GDM1 (cell line): ENCODE results near the gene FADS1.

Experiments
- DNase-seq: peaks from one replicate; lab custom pipeline; 2025; lab: John Stamatoyannopoulos, UW

Gene FADS1

DNA sequence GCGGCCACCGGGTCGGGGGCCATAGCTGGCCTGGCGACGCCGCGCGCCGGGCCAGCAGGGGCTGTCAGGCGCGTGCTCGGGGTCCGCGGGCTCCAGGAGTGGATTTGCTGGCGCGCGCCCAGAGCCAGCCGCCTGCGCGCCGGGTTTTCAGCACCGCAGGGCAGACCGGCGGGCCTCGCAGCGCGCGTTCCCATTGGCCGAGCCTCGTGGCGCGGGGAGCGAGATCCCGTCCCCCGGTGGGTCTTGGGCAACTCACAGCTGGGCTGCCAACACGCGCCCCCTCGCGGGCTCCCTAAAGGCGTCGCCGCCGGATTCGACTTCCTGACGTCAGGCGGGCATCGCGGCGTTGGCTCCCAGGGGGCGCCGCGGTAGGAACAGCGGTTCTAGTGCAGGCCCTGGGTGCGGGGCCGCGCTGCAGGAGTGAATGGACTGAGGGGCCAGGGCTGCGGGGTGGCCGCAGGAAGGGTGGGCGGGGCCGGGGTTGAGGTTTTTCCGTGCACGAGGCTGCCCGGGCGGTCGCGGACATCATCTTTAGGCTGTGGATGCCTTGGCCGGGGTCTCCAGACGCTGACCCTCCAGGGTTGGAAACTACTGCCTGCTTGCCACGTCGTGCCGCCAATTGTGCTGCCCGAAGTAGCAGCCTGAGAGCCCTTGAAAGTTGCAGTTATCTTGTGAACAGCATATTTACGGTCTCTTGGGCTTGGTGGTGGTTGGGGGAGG is at the start of gene FADS1:
Gene FADS1, minus strand, starts transcription at position 268 of the 720 bp plus-strand sequence. Its CDS starts 74 bp downstream, at position 194.
- DNase-seq: peak; percentile 96

DNA sequence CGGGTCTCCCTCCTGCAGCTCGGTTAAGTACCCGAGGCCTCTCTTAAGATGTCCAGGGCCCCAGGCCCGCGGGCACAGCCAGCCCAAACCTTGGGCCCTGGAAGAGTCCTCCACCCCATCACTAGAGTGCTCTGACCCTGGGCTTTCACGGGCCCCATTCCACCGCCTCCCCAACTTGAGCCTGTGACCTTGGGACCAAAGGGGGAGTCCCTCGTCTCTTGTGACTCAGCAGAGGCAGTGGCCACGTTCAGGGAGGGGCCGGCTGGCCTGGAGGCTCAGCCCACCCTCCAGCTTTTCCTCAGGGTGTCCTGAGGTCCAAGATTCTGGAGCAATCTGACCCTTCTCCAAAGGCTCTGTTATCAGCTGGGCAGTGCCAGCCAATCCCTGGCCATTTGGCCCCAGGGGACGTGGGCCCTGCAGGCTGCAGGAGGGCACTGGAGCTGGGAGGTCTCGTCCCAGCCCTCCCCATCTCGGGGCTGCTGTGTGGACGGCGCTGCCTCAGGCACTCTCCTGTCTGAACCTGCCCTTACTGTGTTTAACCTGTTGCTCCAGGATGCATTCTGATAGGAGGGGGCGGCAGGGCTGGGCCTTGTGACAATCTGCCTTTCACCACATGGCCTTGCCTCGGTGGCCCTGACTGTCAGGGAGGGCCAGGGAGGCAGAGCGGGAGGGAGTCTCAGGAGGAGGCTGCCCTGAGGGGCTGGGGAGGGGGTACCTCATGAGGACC is 49.6 kb upstream of the FADS1 start:
- no peak for DNase-seq

DNA sequence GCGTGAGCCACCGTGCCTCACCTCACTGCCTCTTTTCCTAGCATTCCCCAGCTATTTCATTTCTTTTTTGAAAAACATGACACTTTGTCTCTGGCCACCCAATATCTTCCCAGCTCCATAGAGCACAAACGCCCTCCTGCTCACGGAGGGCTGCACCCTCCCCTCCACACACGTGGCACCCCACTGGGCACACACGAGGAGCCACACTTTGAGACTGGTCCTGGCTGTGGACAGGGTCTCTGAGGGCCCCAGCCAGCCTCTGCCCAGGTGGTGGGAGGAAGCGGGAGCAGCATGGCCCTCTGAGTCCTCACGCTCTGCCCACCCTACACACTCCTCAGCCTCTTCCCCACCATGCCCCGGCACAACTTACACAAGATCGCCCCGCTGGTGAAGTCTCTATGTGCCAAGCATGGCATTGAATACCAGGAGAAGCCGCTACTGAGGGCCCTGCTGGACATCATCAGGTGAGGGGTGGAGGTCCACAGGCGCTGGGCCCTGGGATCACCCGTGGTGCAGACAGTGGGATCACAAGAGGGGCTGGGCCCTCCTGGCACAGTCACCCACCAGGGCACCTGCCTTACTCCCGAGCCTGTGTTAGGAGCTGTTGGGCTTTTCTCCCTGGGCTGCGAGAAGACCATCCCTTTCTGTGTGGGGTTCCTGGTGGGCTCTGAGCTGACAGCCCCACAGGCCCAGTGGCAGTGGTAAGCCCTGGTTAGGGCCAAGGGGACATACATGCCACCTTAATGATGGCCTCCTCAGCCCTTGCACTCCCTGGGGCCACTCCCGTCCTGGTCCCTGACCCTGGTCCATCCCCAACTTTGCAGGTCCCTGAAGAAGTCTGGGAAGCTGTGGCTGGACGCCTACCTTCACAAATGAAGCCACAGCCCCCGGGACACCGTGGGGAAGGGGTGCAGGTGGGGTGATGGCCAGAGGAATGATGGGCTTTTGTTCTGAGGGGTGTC is 48.3 kb upstream of the FADS1 start:
- DNase-seq: no peak

DNA sequence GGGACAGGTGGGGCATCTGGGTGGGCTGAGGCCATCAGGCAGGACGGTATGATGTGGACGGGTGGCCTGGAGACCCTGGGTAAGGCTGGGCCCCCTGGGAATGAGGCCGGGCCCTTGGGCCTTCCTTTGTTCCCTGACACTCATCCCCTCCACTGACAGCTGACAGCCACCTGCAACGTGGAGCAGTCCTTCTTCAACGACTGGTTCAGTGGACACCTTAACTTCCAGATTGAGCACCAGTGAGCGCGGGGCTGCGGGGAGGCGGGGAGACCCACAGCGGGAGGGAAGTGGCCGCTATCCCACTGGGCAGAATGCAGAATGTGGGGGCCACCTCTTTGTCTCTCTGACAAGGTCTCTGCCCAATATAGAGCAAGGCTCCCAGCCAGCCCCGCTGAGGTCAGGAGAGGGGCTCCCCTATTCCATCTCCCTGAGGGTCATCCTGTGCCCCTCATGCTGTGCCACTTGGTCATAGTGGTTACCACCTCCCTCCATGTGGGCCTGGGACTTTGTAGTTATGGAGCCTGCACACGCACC is 46.8 kb upstream of the FADS1 start:
- DNase-seq: no peak

DNA sequence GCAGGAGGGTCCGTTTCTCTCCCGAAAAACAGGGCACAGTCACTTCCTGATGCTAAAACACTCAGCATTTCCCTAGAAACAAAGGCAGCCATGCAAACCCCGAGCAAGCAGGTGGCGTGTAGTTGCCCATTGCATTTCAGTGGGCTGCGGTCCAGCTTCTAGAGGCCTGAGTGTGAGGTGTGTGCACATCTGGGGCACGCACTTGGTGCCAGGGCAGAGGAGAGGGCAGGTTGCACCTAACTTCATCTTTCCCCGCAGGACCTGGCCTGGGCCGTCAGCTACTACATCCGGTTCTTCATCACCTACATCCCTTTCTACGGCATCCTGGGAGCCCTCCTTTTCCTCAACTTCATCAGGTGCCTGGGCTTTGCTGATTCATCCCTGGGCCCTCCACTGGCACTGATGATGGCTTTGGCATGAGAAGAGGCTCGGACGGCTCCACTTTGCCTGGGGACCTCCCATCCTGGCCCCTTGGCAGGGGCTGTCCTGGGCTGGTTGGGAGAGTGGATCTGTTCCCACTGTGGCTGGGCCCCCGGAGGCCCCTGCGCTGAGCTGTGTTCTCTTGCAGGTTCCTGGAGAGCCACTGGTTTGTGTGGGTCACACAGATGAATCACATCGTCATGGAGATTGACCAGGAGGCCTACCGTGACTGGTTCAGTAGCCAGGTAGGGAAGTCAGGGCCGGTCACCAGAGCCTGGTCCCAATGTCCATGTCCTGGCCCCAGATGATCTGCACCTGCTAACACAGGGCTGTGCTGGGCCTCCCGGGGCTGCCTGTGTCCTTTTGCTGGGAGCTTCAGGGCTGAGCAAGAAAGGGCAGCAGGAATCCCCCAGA is 46.1 kb upstream of the FADS1 start:
- no peak for DNase-seq

DNA sequence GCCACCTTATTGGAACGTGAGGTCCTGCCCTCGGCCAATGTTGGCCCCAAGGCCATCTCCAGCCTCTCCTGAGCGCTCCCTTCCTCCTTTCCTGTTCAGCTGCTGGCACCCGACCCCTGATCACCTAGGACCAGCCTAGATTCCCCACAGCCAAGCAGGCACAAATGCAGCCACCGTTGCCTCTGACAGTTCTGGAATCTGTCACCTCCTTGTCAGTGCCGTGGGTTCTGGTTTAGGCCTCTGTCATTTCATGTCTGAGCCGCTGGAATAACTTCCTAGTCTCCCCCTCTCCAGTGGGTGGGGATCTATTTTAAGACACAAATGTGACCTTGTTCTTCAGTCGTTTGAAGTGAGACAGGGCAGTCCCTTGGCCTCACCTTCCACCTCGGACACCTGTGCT is 44.8 kb upstream of the FADS1 start:
- no peak for DNase-seq

DNA sequence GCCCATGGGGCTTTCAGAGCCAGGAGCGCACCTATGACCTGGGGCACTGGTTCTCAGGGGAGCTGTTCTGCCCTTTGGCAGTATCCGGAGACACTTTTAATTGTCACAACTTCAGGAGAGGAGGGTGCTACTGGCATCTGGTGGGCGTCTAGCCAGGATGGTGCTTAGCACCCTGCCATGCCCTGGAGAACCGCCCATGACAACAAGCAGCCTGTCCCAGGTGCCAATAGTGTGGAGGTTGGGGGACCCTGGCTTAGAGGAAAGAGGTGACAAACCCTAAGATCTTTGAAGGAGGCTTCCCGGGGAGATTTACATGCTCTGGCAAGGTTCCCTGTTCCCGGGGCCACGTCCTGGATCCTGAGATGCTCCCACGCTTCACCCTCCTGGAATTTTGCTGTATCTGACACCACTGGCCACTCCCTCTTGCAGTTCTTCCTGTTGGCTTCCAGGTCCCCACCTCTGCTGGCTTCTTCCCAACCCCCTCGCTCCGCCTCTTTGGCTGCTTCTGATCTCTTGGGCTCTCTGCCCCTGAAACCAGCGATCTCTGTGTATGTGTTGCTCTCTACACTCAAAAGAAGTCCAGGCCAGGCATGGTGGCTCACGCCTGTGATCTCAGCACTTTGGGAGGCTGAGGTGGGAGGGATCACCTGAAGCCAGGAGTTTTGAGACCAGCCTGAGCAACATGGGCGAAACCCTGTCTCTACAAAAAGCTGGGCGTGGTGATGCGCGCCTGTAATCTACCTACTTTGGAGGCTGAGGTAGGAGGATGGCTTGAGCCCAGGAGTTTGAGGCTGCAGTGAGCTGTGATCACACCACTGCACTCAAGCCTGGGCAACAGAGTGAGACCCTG is 43.5 kb upstream of the FADS1 start:
- DNase-seq: no peak

DNA sequence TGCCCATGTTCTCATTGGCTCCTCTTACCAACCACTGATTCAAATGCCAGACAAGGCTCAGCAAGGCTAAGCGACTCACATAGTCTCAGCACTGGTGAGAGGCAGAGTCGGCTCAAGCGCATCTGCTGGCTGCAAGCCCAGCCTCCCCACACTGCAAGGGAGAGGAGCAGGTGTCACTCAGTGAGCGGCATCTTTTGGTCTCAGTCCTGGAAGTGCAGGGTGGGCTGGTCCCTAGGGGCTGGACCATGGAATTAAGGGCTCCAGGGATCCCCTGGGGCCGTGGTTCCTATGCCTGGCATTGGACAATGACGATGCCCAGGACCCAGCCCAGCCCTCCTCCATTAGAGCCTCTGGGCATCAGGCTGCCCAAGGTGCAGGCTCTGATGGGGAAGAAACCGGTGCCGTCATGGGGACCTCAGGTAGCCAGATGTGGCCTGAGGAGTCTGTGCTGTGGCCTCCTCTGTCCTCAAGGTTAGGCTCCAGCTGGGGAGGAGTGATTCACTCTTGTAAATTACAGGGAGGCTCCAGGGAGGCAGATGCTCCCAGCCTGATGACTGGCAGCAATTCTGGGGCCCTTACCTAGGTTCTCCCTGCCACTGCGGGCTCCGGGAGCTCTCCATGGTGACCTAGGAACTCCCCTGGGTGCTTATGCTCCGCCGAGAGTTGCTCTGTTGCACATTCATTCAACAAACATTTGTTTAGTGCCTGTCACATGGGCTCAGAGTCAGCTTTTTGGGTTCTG is 39.3 kb upstream of the FADS1 start:
- DNase-seq: no peak

DNA sequence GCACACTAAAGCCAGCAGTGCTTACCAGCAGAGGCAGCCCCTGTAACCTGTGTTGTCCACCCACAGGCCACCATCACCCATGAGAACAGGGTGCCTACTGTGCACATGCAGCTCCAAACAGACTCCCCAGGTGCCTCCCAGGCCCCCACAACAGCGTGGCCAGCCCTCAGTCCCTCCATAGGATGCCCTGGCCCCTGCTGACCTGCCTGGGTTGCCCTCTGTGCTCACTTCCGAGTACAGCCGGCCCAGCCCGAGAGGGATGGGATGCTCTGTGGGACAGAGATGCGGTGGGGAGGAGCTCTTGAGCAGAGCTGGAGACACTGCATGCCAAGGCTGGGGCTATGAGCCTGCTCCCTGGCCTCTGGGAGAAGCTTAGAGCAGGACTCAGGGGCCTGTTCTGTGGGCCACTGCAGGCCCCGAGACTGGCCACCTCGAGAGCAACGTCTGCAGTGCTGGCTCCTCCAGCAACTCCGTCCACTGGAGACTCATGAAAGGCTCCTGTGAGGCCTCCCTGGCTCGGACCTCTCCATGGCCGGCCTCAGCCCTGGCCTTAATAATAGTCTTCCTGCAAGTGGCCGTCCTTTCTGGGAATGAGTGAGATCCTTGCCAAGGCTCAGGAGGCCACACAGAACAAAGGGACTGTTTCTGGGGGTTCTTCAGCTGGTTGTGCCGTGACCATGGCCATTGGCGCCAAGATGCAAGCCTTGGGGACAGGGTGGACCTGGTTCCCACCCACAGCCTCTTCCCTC is 38.3 kb upstream of the FADS1 start:
- DNase-seq: no peak

DNA sequence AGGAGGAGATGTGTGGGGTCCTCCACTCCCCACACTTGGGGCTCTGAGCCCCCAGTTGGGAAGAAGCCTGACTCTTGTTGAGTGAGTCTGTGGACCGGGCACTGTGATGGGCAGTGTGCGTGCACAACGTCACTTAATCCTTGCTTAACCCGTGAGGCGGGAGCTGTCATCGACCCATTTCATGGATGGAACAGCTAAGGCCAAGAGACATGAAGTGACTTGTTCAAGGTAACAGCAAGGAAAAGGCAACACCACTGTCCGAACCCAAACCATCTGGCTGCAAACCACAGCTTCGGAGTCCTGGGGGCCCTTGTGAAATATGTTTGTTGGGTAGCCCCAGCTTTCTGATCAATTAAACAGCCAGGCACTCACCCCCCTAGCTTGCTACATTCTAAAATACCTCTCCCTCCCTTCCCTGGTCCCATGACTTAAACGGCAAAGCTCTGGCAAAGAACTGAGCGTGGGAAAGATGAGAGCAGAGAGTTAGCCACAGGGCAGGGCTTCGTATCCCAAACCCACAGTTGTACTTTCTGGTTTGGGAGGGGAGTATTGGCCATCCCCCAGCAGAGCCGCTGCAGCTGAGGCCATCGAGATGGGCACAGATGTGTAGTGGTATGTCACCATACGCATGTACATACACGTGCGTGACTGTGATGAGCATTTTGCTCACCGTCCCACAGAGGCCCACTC is 37.5 kb upstream of the FADS1 start:
- DNase-seq: no peak

DNA sequence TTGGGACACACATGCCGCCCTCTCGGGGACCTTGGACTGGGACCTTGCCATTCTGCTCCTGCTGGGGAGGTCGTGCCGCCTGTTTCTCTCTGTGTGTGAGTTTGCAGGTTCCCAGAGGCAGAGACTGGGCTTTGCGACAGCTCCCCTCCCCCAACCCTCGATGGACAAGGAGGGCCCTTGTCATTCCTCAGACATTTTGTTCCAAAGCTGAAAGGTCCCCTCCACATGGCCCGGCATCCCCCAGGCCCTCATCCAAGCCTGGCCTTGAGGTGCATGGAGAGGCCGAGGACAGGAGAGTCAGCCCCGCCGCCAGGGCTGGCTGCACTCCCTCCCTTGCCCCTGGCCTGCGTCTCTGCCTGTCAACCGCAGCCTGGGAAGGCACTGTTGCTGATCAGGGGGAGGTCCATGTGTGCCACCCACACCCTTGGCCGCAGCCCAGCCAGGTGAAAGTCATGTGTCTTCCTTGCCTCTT is 36.9 kb upstream of the FADS1 start:
- DNase-seq: no peak

DNA sequence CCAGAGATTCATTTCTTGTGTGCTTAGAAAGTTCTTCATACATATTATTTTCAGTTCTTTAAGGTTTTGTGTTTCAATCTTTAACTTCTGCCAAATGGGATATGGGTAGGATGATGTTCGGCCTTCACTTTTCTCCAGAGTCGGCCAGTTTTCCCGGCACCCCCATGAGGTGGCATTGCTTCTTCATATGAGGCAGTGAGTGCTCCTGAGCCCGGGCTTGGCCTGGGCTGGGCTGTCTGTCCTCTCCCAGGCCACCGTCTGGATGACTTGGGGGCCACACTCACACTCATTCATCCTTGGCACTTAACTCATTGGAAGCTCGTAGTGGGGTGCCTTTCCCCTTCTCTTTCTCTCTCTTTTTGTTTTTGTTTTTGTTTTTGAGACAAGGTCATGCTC is 35.1 kb upstream of the FADS1 start:
- DNase-seq: no peak

DNA sequence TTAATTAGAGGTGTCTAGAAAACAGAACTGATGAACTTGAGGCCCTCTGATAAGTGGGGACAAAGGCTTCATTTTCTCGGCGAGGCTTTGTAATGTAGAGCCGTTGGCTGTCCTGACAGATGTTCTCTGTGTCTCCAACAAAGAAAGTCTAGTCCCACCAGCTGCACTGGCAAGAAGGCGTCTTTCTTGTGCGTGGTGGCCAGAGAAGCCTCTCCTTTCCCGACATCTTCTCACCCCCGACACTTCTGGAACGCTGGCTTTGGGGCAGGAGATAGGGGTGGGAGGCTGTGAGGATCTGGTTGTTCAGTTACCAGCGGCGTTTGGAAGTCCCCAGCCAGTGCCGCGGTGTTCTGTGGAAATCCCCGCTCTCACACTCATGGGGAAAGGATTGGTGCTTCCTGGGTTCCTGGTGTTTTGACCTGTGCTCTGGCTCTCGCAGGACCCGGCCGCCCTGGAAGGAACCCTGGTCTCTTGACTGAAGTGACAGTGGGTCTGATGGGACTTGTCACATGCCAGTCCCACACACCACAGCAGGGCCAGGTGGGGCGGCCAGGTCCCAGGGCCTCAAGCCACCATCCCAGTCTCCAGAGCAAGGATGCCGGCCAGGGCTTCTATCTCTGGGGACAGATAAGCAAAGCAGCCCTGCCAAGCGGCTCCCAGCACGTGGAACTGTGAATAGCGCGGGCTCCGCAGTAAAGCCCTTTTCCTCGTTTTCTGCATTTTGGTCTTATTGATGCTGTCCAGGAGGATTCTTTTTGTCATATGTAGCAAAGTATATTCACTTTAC is 34.5 kb upstream of the FADS1 start:
- DNase-seq: no peak

DNA sequence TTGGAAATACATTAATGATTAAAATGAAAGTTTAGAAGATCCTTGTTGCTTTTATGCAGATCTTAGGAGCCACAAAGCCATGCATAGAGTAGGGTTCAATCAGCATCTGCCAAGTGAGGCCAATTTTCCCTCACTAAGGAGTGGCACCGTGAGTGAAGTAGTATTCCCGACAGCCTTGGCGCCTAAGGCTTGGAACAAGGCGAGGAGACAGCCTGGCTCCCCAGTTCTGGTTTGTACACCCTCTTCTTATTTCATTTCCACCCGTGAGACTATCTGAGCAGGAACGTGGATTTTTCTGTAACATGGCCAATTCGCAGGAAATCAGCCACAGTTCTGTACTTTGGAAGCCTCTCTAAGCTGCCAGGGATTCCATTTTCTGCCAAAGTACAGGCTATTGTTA is 33.9 kb upstream of the FADS1 start:
- DNase-seq: no peak

DNA sequence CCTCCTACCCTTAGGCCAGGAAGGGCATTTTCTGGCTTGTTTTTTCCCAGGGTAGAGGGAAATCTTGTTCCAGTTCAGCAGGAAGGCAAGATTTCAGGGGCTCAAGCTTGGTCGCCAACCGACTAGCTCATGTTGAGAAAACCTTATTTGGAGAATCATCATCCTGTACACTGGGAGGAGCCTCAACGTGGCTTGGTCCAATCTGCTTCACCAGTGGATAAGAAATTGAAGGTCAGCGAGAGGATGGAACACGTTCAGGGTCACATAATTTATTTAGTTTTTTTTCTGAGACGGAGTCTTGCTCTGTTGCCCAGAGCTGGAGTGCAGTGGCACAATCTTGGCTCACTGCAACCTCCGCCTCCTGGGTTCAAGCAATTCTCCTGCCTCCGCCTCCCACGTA is 31.8 kb upstream of the FADS1 start:
- DNase-seq: no peak

DNA sequence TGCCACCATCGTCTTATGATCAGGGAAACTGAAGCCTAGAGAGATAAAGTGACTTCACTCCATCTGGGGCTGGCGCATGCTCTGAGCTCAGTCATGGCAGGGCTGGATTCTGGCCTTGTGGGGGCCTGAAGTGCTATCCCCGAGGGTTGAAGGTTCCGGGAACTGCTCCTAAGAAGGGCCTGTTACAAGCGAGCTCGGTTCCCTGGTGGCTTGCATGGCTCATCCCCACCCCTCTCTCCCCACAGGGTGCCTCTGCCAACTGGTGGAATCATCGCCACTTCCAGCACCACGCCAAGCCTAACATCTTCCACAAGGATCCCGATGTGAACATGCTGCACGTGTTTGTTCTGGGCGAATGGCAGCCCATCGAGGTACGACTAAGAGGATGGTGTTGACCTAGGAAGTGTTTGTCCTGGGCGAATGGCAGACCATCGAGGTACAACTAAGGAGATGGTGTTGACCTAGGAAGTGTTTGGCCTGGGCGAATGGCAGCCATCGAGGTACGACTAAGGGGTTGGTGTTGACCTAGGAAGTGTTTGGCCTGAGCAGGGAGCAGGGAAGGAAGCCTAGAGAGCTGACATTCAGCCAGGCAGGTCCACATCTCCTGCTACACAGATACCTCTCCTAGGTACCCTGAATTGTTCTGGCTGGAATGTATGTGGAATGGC is 31.2 kb upstream of the FADS1 start:
- DNase-seq: no peak
